ENCODE data around the gene KRT20. TPM values are rescaled to one million over a fixed set of nuclear protein-coding genes. Genes with fewer than 3 reads are reported as not detected.

The KRT20 gene
- total RNA-seq, 1 donor from 2014 or later: 13.0 TPM

GRCh38 chr17:40896916-40897455, 11.9 kb upstream of the KRT20 start:
- H3K9me3 Mint-ChIP-seq: peaks cover 7% of the 10 kb centered on the region
- TF ChIP-seq, protein P1, sequence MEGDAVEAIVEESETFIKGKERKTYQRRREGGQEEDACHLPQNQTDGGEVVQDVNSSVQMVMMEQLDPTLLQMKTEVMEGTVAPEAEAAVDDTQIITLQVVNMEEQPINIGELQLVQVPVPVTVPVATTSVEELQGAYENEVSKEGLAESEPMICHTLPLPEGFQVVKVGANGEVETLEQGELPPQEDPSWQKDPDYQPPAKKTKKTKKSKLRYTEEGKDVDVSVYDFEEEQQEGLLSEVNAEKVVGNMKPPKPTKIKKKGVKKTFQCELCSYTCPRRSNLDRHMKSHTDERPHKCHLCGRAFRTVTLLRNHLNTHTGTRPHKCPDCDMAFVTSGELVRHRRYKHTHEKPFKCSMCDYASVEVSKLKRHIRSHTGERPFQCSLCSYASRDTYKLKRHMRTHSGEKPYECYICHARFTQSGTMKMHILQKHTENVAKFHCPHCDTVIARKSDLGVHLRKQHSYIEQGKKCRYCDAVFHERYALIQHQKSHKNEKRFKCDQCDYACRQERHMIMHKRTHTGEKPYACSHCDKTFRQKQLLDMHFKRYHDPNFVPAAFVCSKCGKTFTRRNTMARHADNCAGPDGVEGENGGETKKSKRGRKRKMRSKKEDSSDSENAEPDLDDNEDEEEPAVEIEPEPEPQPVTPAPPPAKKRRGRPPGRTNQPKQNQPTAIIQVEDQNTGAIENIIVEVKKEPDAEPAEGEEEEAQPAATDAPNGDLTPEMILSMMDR (conservative IDR thresholded peaks at IDR 0.05): no peak
- H3K36me3 Mint-ChIP-seq: no peaks in the 10 kb centered on the region
- peak overlapping the region; percentile 57 for H3K27ac Mint-ChIP-seq
- no peak overlapping the region for H3K4me3 Mint-ChIP-seq
- H3K4me1 Mint-ChIP-seq (ENCODE audit: unreplicated experiment): peaks cover 6% of the 10 kb centered on the region
- DNase-seq (ENCODE audit: extremely low spot score, unreplicated experiment): no peak
- H3K27me3 Mint-ChIP-seq: peaks cover 3% of the 10 kb centered on the region

GRCh38 chr17:40895106-40895730, 10.2 kb upstream of the KRT20 start:
- Mint-ChIP-seq H3K4me1 (ENCODE audit: unreplicated experiment) (no peaks in the 10 kb centered on the region), H3K4me3 (no peak overlapping the region), H3K9me3 (peaks cover 5% of the 10 kb centered on the region), H3K36me3 (no peaks in the 10 kb centered on the region), H3K27me3 (peaks cover 3% of the 10 kb centered on the region), H3K27ac (peak overlapping the region; percentile 65)
- no peak for DNase-seq (ENCODE audit: extremely low spot score, unreplicated experiment)
- TF ChIP-seq, protein P1 (conservative IDR thresholded peaks at IDR 0.05): no peak

GRCh38 chr17:40888196-40888720, 3.2 kb upstream of the KRT20 start:
- H3K9me3 Mint-ChIP-seq: no peaks in the 10 kb centered on the region
- H3K4me1 Mint-ChIP-seq (ENCODE audit: unreplicated experiment): no peaks in the 10 kb centered on the region
- H3K4me3 Mint-ChIP-seq: no peak overlapping the region
- peaks cover 3% of the 10 kb centered on the region for H3K27me3 Mint-ChIP-seq
- no peaks in the 10 kb centered on the region for H3K36me3 Mint-ChIP-seq
- no peak overlapping the region for H3K27ac Mint-ChIP-seq
- TF ChIP-seq, protein P1 (conservative IDR thresholded peaks at IDR 0.05): no peak
- DNase-seq (ENCODE audit: extremely low spot score, unreplicated experiment): no peak

DNA sequence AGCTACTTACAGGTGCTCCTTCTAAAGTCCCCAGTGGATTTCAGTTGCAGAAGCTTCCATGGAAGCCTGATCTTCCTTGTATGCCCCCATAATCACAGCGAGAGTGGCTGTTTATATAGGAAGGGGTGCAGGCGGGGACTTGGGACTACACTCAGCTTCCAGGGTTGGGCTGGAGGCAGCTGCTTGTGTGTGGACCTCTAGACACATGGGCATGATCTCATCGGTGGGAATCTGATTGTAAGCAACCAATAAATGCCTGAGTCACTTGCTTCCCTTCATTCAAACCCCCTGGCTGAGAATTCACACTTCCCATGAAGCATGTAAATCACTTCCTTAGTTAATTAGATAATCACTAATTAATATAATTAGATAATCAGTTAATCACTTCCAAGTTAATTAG, 1.0 kb upstream of the KRT20 start:
- Mint-ChIP-seq H3K27me3 (no peaks in the 10 kb centered on the region), H3K36me3 (no peaks in the 10 kb centered on the region), H3K9me3 (no peaks in the 10 kb centered on the region), H3K27ac (no peak overlapping the region), H3K4me1 (ENCODE audit: unreplicated experiment) (no peaks in the 10 kb centered on the region), H3K4me3 (no peak overlapping the region)
- TF ChIP-seq, protein P1 (conservative IDR thresholded peaks at IDR 0.05): no peak
- DNase-seq (ENCODE audit: extremely low spot score, unreplicated experiment): no peak

DNA sequence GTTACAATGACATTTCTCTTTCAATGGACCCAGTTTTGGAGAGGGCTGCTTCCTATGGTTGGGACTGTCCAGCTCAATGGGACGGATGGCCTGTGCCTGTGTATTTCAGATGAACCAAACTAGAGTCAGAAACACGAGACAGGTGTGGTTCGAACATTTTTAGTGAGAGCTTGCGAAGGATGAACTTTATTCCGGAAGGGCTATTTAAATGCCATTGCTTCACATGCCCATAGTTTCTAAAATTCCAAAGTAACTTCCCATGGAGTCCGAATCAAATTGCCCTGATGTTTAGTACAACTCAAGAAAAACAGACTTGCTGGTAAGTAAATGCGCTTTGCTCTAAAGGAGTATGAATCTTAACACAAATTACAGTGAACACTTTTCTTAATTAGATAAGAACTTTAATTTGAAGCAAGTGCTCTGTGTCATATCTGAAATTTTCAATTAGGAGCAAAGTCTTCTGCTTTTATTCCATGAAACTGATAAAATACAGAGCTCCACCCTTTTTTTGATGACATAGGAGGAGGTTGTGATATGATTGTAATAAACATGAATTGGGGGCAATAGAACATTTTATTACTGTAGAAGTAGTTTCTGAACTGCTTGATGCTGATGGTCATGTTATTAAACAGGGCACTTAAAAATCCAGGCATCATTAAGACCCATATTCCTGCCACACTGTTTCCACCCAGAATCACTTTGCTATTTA, 1.3 kb downstream of the KRT20 start:
- H3K27me3 Mint-ChIP-seq: no peaks in the 10 kb centered on the region
- H3K36me3 Mint-ChIP-seq: no peaks in the 10 kb centered on the region
- no peak overlapping the region for H3K4me3 Mint-ChIP-seq
- no peaks in the 10 kb centered on the region for H3K9me3 Mint-ChIP-seq
- no peak overlapping the region for H3K27ac Mint-ChIP-seq
- no peak for DNase-seq (ENCODE audit: extremely low spot score, unreplicated experiment)
- TF ChIP-seq, protein P1 (conservative IDR thresholded peaks at IDR 0.05): no peak
- no peaks in the 10 kb centered on the region for H3K4me1 Mint-ChIP-seq (ENCODE audit: unreplicated experiment)
